GM12865 (cell line): ENCODE data around the gene CMTM4.
"Not testable (repeated sequence)": the region's sequence is repeated elsewhere in the genome, so short reads cannot be mapped to it uniquely, and the experiment has no call there.

Source experiments
- DNase-seq: peaks from one replicate; pipeline ENCODE4 v3.0.0; 2010; ENCODE audit warnings: low read depth
- H3K4me3 ChIP-seq: 2 replicates; pipeline ENCODE4 v1.5.1; 2011; ENCODE audit warnings: mild to moderate bottlenecking, low read depth, low read length, control low read depth
- CTCF ChIP-seq: IDR thresholded peaks from 2 replicates; pipeline ENCODE4 v1.5.1; 2011; ENCODE audit warnings: low read length, control low read depth, low read depth, inconsistent platforms; ENCODE audit not compliant: insufficient read depth; ENCODE audit errors: missing control alignments

CMTM4 gene

GRCh38 chr16:66574531-66574930 is 122.0 kb downstream of the CMTM4 start:
- no peak overlapping the region for H3K4me3 ChIP-seq
- DNase-seq: no peak
- TF ChIP-seq CTCF: no peak

- no peak for DNase-seq
- H3K4me3 ChIP-seq: no peak overlapping the region
- TF ChIP-seq CTCF: no peak
These were observed 122.5 kb downstream of the CMTM4 start for GRCh38 chr16:66574081-66574480.

- no peak overlapping the region for H3K4me3 ChIP-seq
- no peak for DNase-seq
- TF ChIP-seq CTCF: no peak
These were observed 124.2 kb downstream of the CMTM4 start for GRCh38 chr16:66572356-66572755.

- H3K4me3 ChIP-seq: no peak overlapping the region
- no peak for DNase-seq
- no peak for TF ChIP-seq CTCF
These were observed 126.6 kb downstream of the CMTM4 start for GRCh38 chr16:66569827-66570405.

- no peak for TF ChIP-seq CTCF
- H3K4me3 ChIP-seq: no peak overlapping the region
- DNase-seq: no peak
These were observed 127.4 kb downstream of the CMTM4 start for GRCh38 chr16:66569131-66569530.

GRCh38 chr16:66568355-66568754 is 128.2 kb downstream of the CMTM4 start:
- no peak overlapping the region for H3K4me3 ChIP-seq
- no peak for DNase-seq
- no peak for TF ChIP-seq CTCF

- DNase-seq, H3K4me3 ChIP-seq: not testable (repeated sequence)
These were observed 129.3 kb downstream of the CMTM4 start for GRCh38 chr16:66567270-66567669.
